Upper lobe of left lung (tissue), 4 donors: ENCODE data around the gene ELAC1.

Experiments
- EP300 ChIP-seq, 4 donors: sonication (generic); formaldehyde crosslinking; IDR thresholded peaks; one replicate each; pipeline ENCODE4 v1.5.1; 2017; ENCODE audit warnings: antibody characterized with exemption in 4 of 4, control low read depth in 2 of 4
- POLR2A ChIP-seq, 4 donors: fragments of 450-650 bp; IDR thresholded peaks; one replicate each; pipeline ENCODE4 v1.5.1; 2016 to 2017; ENCODE audit warnings: antibody characterized with exemption in 4 of 4, mild to moderate bottlenecking in 2 of 4
- POLR2AphosphoS5 ChIP-seq, 2 donors: sonication (generic); formaldehyde crosslinking; IDR thresholded peaks; one replicate each; pipeline ENCODE4 v1.5.1; 2017; ENCODE audit warnings: antibody characterized with exemption in 2 of 2
- TF ChIP-seq, protein P1 (sequence below), 6 experiments: fragments of 450-650 bp in 4 of 6; fragments of 200-600 bp in 2 of 6; sonication (generic) in 2 of 6; IDR thresholded peaks; one replicate each; pipeline ENCODE4 v1.5.1; 2016 to 2019; ENCODE audit warnings: antibody characterized with exemption in 6 of 6

DNA sequence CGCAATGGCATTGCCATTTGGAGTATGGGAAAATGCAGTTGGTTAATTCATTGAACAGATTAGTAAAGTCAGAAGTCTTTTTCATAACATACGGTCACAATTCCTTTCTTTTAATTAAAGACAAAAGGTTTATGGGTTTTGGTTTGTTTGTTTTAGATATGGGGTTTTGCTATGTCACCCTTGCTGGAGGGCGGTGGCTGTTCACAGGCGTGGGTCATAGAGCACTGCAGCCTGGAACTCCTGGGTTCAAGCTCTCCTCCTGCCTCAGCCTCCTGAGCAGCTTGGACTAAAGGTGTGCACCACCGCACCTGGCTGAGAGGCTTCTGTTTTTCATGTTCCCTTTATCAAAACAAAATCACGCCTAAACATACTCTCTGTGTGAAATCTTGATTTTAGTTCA lies 18.7 kb upstream of the ELAC1 start:
- TF ChIP-seq, protein P1, sequence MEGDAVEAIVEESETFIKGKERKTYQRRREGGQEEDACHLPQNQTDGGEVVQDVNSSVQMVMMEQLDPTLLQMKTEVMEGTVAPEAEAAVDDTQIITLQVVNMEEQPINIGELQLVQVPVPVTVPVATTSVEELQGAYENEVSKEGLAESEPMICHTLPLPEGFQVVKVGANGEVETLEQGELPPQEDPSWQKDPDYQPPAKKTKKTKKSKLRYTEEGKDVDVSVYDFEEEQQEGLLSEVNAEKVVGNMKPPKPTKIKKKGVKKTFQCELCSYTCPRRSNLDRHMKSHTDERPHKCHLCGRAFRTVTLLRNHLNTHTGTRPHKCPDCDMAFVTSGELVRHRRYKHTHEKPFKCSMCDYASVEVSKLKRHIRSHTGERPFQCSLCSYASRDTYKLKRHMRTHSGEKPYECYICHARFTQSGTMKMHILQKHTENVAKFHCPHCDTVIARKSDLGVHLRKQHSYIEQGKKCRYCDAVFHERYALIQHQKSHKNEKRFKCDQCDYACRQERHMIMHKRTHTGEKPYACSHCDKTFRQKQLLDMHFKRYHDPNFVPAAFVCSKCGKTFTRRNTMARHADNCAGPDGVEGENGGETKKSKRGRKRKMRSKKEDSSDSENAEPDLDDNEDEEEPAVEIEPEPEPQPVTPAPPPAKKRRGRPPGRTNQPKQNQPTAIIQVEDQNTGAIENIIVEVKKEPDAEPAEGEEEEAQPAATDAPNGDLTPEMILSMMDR (IDR thresholded peaks at IDR 0.05) = no peak
- TF ChIP-seq EP300 (IDR thresholded peaks at IDR 0.05) = no peak
- TF ChIP-seq POLR2A (IDR thresholded peaks at IDR 0.05) = no peak
- no peak for TF ChIP-seq POLR2AphosphoS5 (IDR thresholded peaks at IDR 0.05)
